Fibroblast of the aortic adventitia (primary cell): ENCODE measurements around the gene ENTREP1. TPM values are rescaled to one million over a fixed set of nuclear protein-coding genes. Genes with fewer than 3 reads are reported as not detected.

Experiments
- DNase-seq: peaks from one replicate; pipeline ENCODE4 v3.0.0-alpha.2; 2010; ENCODE audit warnings: low read depth
- H3K4me3 ChIP-seq: 2 replicates; pipeline ENCODE4 v1.5.1; 2011; ENCODE audit warnings: low read depth, mild to moderate bottlenecking, control low read depth, low read length, moderate library complexity
- CTCF ChIP-seq: IDR thresholded peaks from 2 replicates; pipeline ENCODE4 v1.5.1; 2011; ENCODE audit warnings: mild to moderate bottlenecking, low read length, control low read depth, inconsistent platforms; ENCODE audit not compliant: insufficient read depth
- total RNA-seq: library from RNA; depleted of rRNA; stranded (reverse); fragments of >200 nt; gene quantifications from 2 replicates; pipeline ENCODE4 v1.2.3, GENCODE V29; 2012; ENCODE audit warnings: low replicate concordance

ENTREP1 gene
- total RNA-seq, 1 donor, result 0.18 TPM

- DNase-seq, result no peak
- no peak for TF ChIP-seq CTCF
- H3K4me3 ChIP-seq, result no peak overlapping the region
Observed at GRCh38 chr9:69319324-69320025, 5.5 kb upstream of the ENTREP1 start.

GRCh38 chr9:69322256-69322655 lies 2.8 kb upstream of the ENTREP1 start:
- no peak overlapping the region for H3K4me3 ChIP-seq
- TF ChIP-seq CTCF, result no peak
- no peak for DNase-seq

- DNase-seq, result peak; percentile 5
- TF ChIP-seq CTCF, result no peak
- H3K4me3 ChIP-seq, result no peak overlapping the region
Observed at GRCh38 chr9:69323861-69324260, 1.2 kb upstream of the ENTREP1 start.

GRCh38 chr9:69325409-69326212 lies 596 bp downstream of the ENTREP1 start:
- no peak for DNase-seq
- TF ChIP-seq CTCF, result no peak
- peak overlapping the region; percentile 47 for H3K4me3 ChIP-seq

- DNase-seq, result no peak
- no peak overlapping the region for H3K4me3 ChIP-seq
- no peak for TF ChIP-seq CTCF
Observed at GRCh38 chr9:69326261-69326660, 1.2 kb downstream of the ENTREP1 start.

GRCh38 chr9:69330580-69330979 lies 5.6 kb downstream of the ENTREP1 start:
- no peak overlapping the region for H3K4me3 ChIP-seq
- no peak for DNase-seq
- no peak for TF ChIP-seq CTCF

GRCh38 chr9:69331444-69331843 lies 6.4 kb downstream of the ENTREP1 start:
- TF ChIP-seq CTCF, result no peak
- H3K4me3 ChIP-seq, result no peak overlapping the region
- no peak for DNase-seq
